Stimulated activated CD4-positive, alpha-beta T cell treated with anti-CD3 and anti-CD28 coated beads, Interleukin-12 subunit alpha, Interleukin-12 subunit beta, amount 100 ng/mL, for 24 hours (primary cell): ENCODE measurements around the gene CAMTA1.

Experiments
- DNase-seq, 2 experiments: peaks; one replicate each; pipeline ENCODE4 v3.0.0-alpha.2; 2020; ENCODE audit warnings: low read depth in 2 of 2

CAMTA1 gene

DNA sequence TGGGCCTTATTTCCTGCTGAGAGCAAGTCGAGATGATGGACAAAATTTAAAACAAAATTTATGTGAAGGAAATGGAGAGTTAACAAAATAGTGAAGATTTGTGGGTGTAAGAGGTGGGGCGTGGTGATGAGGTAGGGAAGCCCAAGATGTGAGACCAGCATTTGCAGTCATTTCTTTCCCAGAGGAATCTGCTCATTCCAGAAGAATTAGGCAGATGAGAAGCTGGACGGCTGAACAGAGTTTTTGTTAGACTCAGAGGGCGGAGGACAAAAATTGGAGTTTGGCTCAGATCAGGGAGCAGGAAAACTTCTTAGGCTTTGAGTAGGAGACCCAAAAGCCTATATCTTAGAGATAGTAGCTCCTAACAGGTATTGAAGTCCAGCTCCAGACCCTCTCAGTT, 65.3 kb downstream of the CAMTA1 start:
- DNase-seq: no peak

DNA sequence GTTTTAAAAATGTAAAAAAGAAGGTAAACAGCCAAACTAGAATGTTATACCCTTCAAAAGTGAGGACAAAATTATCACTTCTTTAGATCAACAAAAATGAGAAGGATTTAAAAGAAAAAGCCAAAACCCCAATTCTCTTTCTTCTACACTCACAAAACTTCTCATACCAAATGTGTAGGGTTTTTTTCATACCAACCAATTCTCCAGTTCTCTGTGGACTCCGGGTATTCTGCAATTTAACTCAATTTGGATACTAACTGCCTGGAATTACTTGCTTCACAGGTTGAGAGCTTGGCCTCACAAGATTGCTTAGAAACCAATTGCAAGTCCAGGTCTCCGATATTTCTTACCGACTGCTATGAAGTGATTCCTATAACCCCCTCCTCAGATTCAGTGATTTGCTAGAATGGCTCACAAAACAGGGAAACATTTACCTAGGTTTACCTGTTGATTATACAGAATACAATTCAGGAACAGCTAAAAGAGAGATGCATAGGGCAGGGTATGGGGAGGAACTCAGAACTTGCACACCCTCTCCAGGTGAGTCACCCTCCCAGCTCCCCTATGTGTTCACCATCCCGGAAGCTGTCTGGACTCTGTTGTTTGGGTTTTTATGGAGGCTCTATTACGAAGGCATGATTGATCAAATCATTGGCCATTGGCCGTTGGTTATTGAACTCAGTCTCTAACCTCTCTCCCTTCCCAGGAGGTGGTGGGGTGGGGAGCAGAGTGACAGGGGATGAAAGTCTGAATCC, 67.1 kb downstream of the CAMTA1 start:
- DNase-seq: no peak

DNA sequence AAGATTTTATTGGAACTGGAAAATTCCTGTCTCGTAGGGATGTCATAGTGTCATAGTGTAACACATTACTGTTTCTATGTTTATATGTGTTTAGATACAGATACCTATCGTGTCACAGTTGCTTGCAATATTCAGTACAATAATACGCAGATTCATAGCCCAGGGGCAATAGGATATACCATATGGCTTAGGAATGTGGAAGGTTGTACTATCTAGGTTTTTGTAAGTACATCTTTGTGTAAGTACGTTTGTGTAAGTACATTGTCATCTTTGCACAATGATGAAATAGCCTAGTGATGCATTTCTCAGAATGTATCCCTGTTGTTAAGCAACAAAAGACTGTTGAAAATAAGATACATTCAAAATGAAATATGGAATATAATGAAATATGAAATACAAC, 68.9 kb downstream of the CAMTA1 start:
- DNase-seq: no peak

DNA sequence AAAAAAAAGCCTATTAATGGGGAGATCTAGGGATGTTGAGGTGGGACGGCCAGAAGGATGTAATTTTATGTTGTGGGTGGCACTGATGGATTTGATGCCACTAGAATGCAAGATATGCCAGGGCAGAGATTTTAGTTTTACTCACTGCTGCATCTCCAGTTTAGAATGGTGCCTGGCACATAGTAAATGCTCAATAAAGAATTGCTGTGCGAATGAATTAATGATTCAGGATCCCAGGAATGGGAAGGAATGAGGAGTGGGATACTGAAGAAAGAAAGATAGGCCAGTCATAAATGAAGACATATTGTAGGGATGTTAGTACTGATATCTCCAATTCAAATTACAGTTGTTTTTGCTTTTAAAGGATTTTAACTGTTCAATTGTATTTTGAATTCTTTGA, 72.6 kb downstream of the CAMTA1 start:
- DNase-seq: no peak

DNA sequence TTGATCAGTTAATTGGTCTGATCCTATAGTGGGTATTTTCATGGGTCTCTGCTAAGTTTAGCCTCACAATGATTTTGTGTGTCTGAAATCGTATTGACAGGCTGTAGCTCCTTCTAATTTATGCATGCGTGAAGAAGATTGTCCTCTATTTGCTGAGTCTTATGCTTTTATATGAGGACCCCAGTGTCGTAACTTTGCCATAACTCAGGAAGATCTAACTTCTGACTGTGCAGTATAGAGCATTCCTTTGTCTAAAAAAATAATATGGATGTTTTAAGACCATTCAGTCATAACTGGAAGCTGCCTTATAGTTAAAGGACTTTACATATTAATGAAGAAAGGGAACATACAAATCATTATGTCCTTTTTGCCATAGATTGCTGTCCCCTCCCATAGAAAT, 73.3 kb downstream of the CAMTA1 start:
- no peak for DNase-seq

DNA sequence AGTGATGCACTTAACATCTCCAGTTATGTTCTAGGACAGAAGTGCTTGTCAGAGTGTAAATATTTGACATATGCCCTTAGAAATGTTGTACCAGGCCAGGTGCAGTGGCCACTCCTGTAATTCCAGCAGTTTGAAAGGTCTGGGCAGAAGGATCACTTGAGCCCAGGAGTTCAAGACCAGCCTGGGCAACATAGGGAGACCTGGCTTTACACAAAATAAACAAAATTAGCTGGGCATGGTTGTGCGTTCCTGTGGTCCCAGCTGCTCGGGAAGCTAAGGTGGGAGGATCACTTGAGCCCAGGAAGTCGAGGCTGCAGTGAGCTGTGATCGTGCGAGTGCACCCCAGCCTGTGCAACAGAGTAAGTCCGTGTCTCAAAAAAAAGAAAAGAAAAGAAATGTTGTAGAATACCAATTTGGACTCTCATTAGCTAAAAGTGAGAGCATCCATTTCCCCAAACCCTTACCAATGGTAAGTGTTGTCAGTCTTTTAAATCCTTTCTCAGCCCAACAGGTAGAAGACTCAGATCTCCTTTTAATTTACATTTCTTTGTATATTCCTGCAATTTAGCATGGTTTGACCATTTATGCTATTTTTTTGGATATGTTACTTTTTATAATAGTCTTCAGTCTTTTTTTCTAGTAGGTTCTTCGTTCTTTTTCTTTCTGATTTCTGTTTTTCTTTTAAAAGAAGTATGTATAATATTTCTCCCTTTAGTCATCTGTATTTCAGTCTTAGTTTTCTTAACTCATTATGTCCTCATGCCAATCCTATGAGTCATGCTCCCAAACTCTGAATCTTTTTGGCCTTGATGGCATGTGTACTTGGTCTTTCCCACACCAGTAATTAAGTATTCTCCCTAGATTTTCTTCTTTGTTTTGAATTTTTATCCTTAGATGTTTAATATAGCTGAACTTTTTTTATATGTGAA, 74.4 kb downstream of the CAMTA1 start:
- no peak for DNase-seq

DNA sequence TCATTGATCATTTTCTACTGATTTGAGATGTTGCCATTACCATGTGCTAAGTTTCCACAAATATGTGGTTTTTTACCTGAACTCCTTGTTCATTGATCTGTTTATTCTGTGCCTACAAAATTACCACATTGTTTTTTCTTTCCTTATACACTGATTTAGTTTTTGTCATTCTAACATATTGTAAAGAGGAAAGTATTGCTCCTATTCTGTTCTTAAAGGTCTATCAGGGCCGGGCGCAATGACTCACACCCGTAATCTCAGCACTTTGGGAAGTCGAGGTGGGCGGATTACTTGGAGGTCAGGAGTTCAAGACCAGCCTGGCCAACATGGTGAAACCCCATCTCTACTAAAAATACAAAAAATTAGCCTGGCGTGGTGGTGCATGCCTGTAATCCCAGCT, 75.1 kb downstream of the CAMTA1 start:
- DNase-seq: no peak

DNA sequence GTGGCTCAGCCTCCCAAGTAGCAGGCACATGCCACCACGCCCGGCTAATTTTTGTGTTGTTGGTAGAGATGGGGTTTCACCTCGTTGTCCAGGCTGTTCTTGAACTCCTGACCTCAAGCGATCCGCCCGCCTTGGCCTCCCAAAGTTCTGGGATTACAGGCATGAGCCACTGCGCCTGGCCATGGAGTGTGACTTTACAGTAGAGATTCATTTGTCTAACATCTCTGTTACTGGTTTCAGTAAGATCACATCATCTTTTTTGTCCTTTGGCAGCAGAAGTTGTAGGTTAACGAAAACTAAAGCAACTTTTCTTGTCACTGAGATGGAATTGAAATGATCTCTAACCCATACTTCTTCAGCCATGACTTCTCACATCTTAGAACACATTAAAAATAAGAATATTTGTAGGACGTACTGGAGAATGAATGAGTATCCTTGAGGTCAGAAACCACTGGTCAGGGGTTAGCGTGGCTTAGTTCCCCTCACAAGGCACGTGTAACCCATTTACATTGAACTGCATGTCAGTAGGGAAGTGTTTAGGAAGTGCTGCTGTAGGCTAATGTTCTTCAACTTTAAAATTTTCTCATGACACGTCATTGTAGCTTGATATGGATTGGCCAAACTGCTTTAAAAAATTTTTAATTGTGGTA, 75.9 kb downstream of the CAMTA1 start:
- no peak for DNase-seq

DNA sequence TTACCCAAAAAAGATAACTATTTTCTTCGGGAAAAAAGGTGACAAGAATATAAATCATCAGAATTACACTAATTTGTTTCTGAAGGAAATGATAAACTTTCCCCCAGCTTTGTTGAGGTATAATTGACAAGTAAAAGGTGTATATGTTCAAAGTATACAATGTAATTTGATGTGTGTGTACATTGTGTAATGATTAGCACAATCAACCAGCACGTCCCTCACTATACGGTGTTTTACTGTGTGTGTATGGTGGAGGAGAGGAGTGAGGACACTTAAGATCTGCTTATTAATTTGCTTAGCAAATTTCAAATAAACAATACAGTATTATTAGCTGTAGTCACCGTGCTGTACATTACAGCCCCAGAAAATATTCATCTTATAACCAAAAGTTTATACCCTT, 77.7 kb downstream of the CAMTA1 start:
- DNase-seq: no peak

DNA sequence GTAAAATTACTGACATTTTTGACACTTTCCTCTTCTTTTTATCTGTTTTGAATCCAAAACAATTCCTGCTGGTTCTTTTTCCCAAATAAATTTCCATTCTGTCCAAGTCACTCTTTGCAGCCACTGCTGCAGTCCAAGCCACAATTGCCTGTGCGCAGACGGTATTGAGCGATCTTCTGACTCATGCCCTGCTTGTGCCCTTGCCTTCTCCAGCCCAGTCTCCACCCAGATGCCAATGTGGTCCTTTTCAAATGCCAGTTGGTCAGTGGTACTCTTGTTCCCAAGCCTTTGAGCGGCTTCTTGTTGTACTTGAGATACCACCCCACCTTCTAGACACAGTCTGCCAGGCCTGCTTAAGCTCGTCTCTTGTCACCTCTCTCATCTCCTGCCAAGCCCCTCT, 78.9 kb downstream of the CAMTA1 start:
- no peak for DNase-seq

DNA sequence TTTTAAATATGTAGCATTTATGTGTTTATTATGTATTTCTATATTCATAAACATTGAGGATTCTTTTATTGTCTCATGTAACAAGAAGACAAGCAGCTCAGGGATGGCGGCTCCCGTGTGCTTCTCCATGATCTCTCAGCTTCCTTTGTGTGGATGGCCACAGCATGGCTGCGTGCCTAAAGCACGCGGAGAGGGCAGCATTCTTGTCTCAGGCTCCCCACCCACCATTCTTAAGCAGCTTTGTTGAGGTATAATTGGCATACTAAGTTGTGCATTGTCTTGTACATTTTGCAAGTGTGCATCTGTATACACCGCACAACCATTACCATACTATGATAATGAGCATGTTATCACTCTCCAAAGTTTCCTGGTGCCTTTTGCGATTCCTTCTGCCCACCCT, 81.6 kb downstream of the CAMTA1 start:
- DNase-seq: no peak

DNA sequence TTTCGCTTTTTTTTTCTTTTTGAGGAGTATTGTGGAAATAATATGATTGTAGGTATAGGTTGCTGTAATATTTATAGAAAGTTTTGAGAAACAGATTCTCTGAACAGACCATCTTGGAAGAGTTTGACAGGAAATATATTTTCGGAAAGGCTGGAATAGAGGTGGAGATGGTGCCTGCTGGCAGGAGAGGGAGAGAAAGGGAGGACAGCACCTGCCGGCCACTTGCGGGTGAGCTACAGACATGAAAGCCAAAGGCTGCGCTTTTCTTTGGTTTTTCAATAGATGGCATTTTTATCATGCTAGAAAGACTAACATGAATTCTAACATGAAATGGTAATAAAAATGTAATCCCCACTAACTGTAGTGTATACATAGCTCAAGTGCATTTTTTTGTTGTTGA, 82.1 kb downstream of the CAMTA1 start:
- no peak for DNase-seq

DNA sequence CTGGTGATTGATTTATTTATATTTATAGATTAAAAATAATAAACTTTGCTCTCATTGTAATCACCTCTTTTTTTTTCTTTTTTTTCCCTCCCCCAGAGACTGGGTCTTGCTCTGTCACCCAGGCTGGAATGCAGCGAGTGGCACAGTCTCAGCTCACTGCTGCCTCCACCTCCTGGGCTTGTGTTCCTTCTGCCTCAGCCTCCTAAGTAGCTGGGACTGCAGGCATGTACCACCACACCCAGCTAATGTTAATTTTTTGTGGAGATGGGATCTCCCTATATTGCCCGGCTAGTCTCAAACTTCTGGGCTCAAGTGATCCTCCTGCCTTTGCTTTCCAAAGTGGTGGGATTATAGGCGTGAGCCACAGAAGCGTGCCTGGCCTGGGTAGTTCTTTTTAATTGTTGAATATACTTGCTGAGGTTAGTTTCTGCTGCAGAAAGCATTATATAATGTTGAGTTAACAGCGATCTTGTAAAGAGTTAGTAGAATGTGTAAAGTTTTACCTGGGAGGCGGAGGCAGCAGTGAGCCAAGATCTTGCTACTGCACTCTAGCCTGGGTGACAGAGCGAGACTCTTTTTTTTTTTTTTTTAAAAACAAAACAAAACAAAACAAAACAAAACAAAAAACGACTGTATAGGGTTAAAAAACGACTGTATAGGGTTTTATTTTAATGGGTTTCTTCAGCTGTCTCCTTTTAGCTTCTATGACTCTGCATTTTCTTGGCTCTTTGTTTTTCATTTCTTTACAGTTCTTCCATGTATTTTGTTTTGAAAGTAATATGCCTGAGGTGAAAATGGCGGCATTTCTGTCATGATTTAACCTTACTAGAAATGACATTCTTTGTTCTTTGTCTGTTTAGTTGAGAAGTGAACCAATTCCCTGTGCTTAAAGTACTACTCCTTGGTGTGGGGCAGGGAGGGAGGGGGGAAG, 82.7 kb downstream of the CAMTA1 start:
- DNase-seq: no peak

DNA sequence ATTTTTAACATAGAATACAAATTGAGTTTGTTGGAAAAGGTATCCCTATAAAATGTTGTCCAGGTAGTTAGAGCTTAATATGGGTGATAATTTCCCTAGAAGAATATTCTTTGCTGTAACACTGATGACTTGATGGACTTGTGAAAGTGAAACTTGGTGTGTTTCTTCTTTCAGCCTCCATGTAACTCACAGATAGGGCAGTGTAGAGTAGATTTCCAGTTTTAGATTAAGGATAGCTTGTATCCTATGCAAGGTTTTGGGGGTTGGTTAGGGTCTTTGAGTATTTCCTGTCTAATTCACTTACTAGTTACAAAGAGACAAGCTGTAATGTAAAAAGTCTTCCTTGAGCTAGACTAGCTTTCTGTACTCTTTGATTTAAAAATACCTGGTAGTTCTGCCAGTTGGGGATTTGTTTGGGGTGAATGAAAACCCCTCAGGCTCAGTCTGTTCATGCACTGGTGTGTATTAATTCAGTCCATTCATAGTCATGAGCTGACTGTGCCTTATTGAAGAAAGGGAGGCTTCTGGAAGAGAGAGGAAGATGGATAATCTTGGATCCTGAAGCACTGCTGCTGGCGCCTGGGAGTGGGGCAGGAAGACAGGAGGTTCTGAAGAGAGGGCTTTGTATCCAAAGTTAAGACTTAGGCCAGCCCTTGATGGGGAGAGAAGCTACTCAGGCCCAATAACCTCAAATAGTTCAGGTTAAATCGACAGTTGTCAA, 83.6 kb downstream of the CAMTA1 start:
- DNase-seq: no peak

DNA sequence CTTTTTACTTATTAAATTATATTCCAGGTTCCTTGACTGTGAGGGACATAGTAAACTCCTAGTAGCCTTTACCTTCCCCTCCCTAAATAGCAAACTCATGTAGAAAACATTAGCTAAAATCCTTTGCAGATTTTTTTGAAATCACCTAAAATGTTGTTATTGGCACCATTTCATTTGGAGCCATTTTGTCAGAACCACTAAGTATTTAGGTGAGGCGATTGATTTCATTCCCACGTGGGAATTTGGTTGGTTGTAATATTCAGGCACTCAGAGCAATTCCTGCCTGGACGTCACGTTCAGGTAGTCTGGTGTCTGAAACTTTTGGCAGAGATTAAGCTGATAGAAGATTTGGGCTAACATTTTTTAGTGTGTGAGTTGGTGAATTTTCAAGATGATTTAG, 84.3 kb downstream of the CAMTA1 start:
- no peak for DNase-seq

DNA sequence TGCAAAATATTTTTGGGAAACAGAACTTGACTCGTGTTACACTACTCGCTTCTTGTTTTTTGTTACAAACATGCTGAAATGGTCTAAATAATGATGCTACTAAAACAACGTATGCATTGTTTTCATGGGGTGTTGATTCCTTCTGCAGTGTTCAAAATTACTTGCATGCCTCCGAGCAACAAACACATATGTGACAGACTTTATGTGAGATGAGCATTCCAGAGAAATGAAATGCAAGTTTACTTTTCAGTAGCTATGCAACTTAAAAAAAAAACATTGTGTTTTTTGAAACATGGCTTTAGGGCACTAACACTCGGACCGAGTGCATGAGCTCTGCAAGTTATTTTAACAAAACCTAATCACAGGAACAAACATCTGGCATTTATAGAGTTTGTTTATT, 84.8 kb downstream of the CAMTA1 start:
- DNase-seq: no peak

DNA sequence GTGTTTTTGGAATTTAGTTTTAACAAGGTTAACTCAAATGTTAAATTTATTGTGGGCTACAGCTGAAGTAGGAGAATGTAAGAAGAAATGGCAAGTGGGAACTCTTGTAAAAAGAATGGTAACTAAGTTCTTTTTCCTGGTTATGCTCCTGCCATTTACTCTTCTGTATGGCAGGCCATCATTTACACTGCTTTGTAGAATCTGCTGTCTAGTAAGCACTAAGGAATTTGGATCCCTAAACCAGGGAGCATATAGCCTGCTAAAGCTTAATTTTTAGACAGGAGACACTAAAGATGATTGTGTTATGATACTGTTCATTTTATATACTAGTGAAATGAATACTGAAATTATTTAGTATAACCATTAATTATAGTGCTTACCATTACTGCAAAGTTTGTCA, 85.3 kb downstream of the CAMTA1 start:
- no peak for DNase-seq

DNA sequence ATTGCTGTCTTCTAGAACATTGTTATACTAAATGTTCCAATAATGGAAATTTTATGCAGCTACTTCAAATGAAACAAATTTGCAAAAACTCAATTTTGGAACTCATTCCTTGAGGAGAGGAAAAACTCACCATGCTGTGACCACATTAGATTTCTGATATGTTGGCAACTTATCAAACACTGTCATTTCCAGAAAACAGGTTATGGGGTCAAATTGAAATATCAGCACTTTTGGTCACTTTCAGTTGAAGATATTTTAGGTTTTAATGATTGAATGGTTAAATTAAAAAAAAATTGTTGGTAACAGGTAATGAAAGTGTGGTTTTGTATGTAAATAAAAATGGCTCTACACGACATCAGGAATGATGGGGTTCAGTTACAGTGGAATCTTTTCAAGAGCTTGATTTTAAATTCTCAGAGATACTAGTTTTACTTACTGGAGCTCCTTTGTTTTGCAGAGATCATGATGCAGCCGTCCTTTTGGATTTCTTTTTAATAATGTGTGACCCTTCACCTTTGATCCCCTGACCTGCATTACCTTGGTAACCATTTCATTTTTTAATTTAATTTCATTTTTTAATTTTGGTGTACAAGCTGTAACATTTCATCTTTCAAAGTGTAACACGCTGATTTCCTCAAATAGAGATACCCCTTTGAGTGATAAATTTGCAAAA, 86.2 kb downstream of the CAMTA1 start:
- no peak for DNase-seq

DNA sequence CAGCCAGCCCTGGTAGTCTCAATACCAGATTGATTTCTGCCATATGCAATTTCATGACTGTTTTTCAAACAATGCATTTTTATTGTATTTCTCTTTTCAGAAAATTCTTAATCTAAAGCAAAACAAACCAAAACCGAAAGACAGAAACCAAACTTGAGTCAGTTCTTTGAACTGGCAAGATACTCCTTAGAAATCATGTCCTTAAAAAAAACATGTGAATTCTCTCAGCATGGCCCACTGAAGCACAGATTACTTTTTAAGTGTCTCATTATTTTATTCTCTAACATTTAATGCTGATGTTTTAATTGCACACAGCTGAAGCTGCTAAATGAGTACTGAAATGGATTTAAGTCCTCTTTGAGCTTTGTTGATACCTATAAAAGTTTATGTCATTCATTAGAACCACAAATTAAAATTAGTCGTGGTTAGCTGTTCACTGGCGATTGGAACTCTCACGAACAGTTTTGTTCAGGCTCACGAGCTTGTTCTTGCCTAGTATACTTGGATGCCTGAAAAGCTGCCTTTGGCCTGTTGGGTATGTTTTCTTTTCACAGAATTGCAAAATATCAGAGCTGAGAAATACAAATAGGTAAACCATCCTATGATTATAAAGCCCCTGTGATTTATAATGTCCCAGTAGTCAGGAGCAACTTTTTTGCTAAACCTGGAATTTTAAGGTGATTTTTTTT, 87.5 kb downstream of the CAMTA1 start:
- no peak for DNase-seq
